ENCODE results near the gene BLVRB. TPM values are rescaled to one million over a fixed set of nuclear protein-coding genes. Genes with fewer than 3 reads are reported as not detected.
"Not testable (repeated sequence)": the region's sequence is repeated elsewhere in the genome, so short reads cannot be mapped to it uniquely, and the experiment has no call there.

The BLVRB gene
- 70.8 and 92.6 TPM in 2 replicates for total RNA-seq

- peak; percentile 86 for DNase-seq (ENCODE audit: extremely low read depth, low read depth, low spot score)
These were observed at the start of gene BLVRB for GRCh38 chr19:40465557-40466218. BLVRB (minus strand) TSS chr19:40465745; CDS start chr19:40465688, 57 bp downstream.

- DNase-seq (ENCODE audit: extremely low read depth, low read depth, low spot score): no peak
These were observed 48.3 kb upstream of the BLVRB start for GRCh38 chr19:40513741-40514315.

- no peak for DNase-seq (ENCODE audit: extremely low read depth, low read depth, low spot score)
These were observed 47.8 kb upstream of the BLVRB start for GRCh38 chr19:40513345-40513678.

GRCh38 chr19:40512473-40513344 lies 47.2 kb upstream of the BLVRB start:
- no peak for DNase-seq (ENCODE audit: extremely low read depth, low read depth, low spot score)

- DNase-seq (ENCODE audit: extremely low read depth, low read depth, low spot score): no peak
These were observed 46.5 kb upstream of the BLVRB start for GRCh38 chr19:40512110-40512472.

- no peak for DNase-seq (ENCODE audit: extremely low read depth, low read depth, low spot score)
These were observed 45.9 kb upstream of the BLVRB start for GRCh38 chr19:40511487-40511886.

GRCh38 chr19:40510526-40511115 lies 45.1 kb upstream of the BLVRB start:
- no peak for DNase-seq (ENCODE audit: extremely low read depth, low read depth, low spot score)

- DNase-seq (ENCODE audit: extremely low read depth, low read depth, low spot score): no peak
These were observed 43.3 kb upstream of the BLVRB start for GRCh38 chr19:40508739-40509260.

GRCh38 chr19:40507892-40508291 lies 42.3 kb upstream of the BLVRB start:
- no peak for DNase-seq (ENCODE audit: extremely low read depth, low read depth, low spot score)

- DNase-seq (ENCODE audit: extremely low read depth, low read depth, low spot score): no peak
These were observed 40.6 kb upstream of the BLVRB start for GRCh38 chr19:40506099-40506498.

- no peak for DNase-seq (ENCODE audit: extremely low read depth, low read depth, low spot score)
These were observed 37.8 kb upstream of the BLVRB start for GRCh38 chr19:40503320-40503695.

GRCh38 chr19:40502647-40503319 lies 37.2 kb upstream of the BLVRB start:
- DNase-seq (ENCODE audit: extremely low read depth, low read depth, low spot score): no peak

- no peak for DNase-seq (ENCODE audit: extremely low read depth, low read depth, low spot score)
These were observed 36.5 kb upstream of the BLVRB start for GRCh38 chr19:40502081-40502480.

- no peak for DNase-seq (ENCODE audit: extremely low read depth, low read depth, low spot score)
These were observed 36.1 kb upstream of the BLVRB start for GRCh38 chr19:40501599-40501998.

- not testable (repeated sequence) for DNase-seq (ENCODE audit: extremely low read depth, low read depth, low spot score)
These were observed 35.4 kb upstream of the BLVRB start for GRCh38 chr19:40500678-40501530.

- DNase-seq (ENCODE audit: extremely low read depth, low read depth, low spot score): no peak
These were observed 33.8 kb upstream of the BLVRB start for GRCh38 chr19:40499320-40499719.

- no peak for DNase-seq (ENCODE audit: extremely low read depth, low read depth, low spot score)
These were observed 31.7 kb upstream of the BLVRB start for GRCh38 chr19:40497214-40497613.

GRCh38 chr19:40494191-40494838 lies 28.8 kb upstream of the BLVRB start:
- DNase-seq (ENCODE audit: extremely low read depth, low read depth, low spot score): no peak

- DNase-seq (ENCODE audit: extremely low read depth, low read depth, low spot score): no peak
These were observed 28.2 kb upstream of the BLVRB start for GRCh38 chr19:40493778-40494177.

All from glomerular endothelial cell (primary cell).